ENCODE results near the gene RELN.

DNA sequence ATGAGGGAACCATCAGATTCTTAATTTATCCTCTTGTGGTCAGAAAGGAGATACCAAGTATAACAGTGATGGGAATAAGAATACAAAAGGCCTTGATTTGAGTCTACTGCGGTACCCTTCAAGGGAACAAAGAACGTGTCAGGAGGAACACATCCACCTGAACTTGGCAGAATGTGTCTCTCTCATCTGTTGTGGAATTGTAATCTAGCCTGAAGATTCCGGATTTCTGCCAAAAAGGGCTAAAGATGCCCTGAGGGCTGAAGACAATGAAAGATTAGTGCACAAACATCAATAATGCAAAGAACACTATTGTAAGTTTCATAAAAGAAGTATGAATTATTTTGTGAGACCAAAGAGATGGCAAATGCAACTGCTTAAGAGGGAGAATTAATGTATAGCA is 134.8 kb downstream of the RELN start:
- TF ChIP-seq, protein P1, sequence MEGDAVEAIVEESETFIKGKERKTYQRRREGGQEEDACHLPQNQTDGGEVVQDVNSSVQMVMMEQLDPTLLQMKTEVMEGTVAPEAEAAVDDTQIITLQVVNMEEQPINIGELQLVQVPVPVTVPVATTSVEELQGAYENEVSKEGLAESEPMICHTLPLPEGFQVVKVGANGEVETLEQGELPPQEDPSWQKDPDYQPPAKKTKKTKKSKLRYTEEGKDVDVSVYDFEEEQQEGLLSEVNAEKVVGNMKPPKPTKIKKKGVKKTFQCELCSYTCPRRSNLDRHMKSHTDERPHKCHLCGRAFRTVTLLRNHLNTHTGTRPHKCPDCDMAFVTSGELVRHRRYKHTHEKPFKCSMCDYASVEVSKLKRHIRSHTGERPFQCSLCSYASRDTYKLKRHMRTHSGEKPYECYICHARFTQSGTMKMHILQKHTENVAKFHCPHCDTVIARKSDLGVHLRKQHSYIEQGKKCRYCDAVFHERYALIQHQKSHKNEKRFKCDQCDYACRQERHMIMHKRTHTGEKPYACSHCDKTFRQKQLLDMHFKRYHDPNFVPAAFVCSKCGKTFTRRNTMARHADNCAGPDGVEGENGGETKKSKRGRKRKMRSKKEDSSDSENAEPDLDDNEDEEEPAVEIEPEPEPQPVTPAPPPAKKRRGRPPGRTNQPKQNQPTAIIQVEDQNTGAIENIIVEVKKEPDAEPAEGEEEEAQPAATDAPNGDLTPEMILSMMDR (IDR thresholded peaks at IDR 0.05 in 4 of 5, conservative IDR thresholded peaks at IDR 0.05 in 1 of 5): no peak
- TF ChIP-seq POLR2A (IDR thresholded peaks at IDR 0.05): no peak

Measured in gastrocnemius medialis (tissue), 4 donors.